ENCODE measurements around the gene SNRNP48. TPM values are rescaled to one million over a fixed set of nuclear protein-coding genes. Genes with fewer than 3 reads are reported as not detected.

The SNRNP48 gene
- total RNA-seq, 1 donor from 2014 or later: 7.9 TPM

GRCh38 chr6:7640607-7641577 is 50.9 kb downstream of the SNRNP48 start:
- peak in 1 of 2 donors; percentile 14 for DNase-seq (ENCODE audit: low read depth in 2 of 2)

GRCh38 chr6:7642791-7643190 is 52.8 kb downstream of the SNRNP48 start:
- no peak for DNase-seq (ENCODE audit: low read depth in 2 of 2)

DNA sequence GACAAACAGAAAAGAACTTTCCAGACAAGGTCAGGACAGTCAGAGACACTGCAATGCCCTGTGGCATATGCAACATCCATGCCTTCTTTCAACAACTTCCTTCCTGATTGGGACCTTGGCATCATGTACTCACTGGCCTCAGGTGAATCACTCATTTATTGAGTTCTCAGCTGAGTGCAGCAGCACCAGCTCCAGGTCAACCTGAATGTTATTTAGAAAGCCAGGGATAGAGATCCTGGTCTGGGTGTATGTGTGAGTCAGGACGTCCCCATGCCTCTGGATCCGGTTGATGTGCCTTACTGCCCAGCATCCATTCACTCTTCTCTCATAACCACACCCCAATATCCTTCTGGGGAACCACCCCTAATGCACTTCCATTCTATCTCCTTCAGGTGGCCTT is 54.4 kb downstream of the SNRNP48 start:
- no peak for DNase-seq (ENCODE audit: low read depth in 2 of 2)

DNA sequence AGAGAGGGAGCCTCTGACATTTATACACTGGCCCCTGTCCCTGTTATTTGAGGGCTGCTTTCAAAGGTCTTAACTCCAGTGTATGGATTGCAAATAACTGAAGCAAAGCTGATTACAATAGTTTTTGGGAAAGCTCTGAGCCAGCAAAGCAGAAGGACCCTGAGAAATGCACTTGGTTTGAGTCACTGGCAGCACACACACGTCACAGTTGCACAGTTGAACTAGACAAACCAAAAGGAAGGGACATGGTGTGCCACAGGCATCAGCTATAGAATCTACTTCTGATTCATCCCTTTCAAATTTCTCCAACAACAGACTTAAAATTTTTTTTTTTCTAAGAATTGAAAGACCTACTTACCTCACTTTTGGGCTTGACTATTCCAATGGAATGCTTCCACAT is 56.4 kb downstream of the SNRNP48 start:
- no peak for DNase-seq (ENCODE audit: low read depth in 2 of 2)

DNA sequence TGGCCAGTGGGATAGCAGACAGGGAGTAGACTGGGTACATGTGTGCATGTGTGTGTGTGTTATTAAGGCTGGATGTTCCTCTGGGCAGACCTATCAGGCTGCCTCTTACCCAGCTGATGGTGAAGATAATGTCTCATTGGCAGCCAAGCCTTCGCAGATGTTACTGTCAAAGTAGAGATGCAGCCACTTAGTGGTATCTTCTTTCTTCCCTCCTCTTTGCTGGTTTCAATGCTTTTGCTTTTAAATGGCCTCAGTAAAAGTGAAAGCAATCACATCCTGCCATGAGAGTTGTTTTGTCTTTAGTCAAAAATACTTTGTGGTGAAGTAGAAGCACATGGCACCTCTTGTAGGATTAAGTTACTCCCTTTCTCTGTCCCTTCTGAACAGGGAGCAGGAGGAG is 57.5 kb downstream of the SNRNP48 start:
- DNase-seq (ENCODE audit: low read depth in 2 of 2): no peak

GRCh38 chr6:7649037-7649810 is 59.2 kb downstream of the SNRNP48 start:
- DNase-seq (ENCODE audit: low read depth in 2 of 2): no peak

GRCh38 chr6:7650878-7651277 is 60.9 kb downstream of the SNRNP48 start:
- no peak for DNase-seq (ENCODE audit: low read depth in 2 of 2)

- no peak for DNase-seq (ENCODE audit: low read depth in 2 of 2)
These were observed 63.0 kb downstream of the SNRNP48 start for GRCh38 chr6:7652957-7653356.

GRCh38 chr6:7656355-7656754 is 66.4 kb downstream of the SNRNP48 start:
- no peak for DNase-seq (ENCODE audit: low read depth in 2 of 2)

DNA sequence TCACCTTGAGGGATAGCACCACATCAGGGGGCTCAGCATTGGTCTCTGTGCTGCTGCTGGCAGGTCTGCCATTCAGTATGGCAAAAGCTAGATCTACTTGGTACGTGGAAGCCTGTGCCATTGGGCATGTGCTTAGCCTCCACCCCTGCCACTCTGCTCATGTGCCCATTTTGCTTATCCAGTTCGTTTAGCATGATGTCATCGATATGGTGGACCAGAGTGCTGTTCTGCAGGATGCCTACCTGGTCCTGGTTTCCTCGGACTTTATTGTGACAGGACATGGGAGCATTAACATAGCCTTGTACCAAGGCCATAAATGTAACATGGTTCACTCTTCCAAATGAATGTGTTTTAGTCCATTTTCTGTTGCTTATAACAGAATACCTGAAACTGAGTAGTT is 68.5 kb downstream of the SNRNP48 start:
- no peak for DNase-seq (ENCODE audit: low read depth in 2 of 2)

DNA sequence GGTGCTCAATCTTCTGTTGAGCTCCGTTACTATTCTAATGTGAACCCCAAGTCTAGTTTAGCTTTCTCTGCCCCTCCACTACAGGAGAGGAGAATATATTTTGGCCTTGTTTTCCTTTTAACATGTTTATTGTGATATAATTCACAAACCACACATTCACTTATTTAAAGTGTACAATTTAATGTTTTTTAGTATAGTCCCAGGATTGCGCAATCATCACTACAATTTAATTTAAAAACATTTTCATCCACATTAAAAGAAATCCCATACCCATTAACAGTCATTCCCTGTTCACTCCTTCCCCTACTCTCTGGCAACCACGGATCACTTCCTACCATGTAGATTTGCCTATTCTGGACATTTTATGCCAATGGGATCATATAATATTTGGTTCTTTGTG is 71.4 kb downstream of the SNRNP48 start:
- DNase-seq (ENCODE audit: low read depth in 2 of 2): no peak

Other genes with a start within 250 kb of the SNRNP48 start
- gene CAGE1, start 200.5 kb upstream of the SNRNP48 start, total RNA-seq: under 0.01 and 0.20 TPM in 2 replicates
- 11.8 and 25.2 TPM in 2 replicates for gene RIOK1, start 200.4 kb upstream of the SNRNP48 start, total RNA-seq
- gene DSP, start 48.5 kb upstream of the SNRNP48 start, total RNA-seq: 19.2 and 76.0 TPM in 2 replicates
- gene BMP6, start 135.9 kb downstream of the SNRNP48 start, total RNA-seq: 90.2 and 246 TPM in 2 replicates

Data from lung microvascular endothelial cell (primary cell).